HL-60 (cell line): ENCODE results near the gene SLC38A10.

ENCODE experiments used
- DNase-seq, 2 experiments: peaks; one replicate each; pipeline ENCODE4 v3.0.0-alpha.2; 2010 to 2020; ENCODE audit warnings: low read depth in 1 of 2, low spot score in 1 of 2
- H3K27ac ChIP-seq: fragments of 250-450 bp; sonication (Bioruptor Pico); replicated peaks from 2 replicates; pipeline ENCODE4 v1.5.1; 2020; ENCODE audit warnings: mild to moderate bottlenecking, moderate library complexity
- H3K27me3 ChIP-seq: fragments of 250-450 bp; sonication (Bioruptor Pico); 2 replicates; pipeline ENCODE4 v1.5.1; 2021; ENCODE audit warnings: mild to moderate bottlenecking, moderate library complexity; ENCODE audit not compliant: insufficient read depth, poor library complexity, severe bottlenecking
- H3K4me3 ChIP-seq: replicated peaks from 2 replicates; pipeline ENCODE4 v1.5.1; 2011; ENCODE audit warnings: mild to moderate bottlenecking, control low read depth, low read length; ENCODE audit not compliant: insufficient read depth
- CTCF ChIP-seq: IDR thresholded peaks from one replicate; pipeline ENCODE4 v1.5.1; 2011; ENCODE audit warnings: low read length, control low read depth, inconsistent platforms; ENCODE audit not compliant: insufficient read depth
- GABPA ChIP-seq: IDR thresholded peaks from 2 replicates; pipeline ENCODE4 v1.6.1; 2012; ENCODE audit warnings: low read depth
- POLR2AphosphoS5 ChIP-seq: IDR thresholded peaks from 2 replicates; pipeline ENCODE4 v1.6.1; 2012; ENCODE audit warnings: low read depth
- REST ChIP-seq: IDR thresholded peaks from 2 replicates; pipeline ENCODE4 v1.6.1; 2012; ENCODE audit warnings: low read depth; ENCODE audit not compliant: insufficient replicate concordance
- SPI1 ChIP-seq: IDR thresholded peaks from 2 replicates; pipeline ENCODE4 v1.6.1; 2012; ENCODE audit warnings: low read depth, mild to moderate bottlenecking, borderline replicate concordance

The SLC38A10 gene

GRCh38 chr17:81242421-81243332, 52.4 kb downstream of the SLC38A10 start:
- no peak overlapping the region for H3K27ac ChIP-seq
- TF ChIP-seq POLR2AphosphoS5 (peak; percentile 50; the same call in 1 of the 2 replicates), SPI1 (no peak), REST (peak; percentile 63)

GRCh38 chr17:81241648-81242420, 53.3 kb downstream of the SLC38A10 start:
- Histone ChIP-seq H3K4me3 (no peak overlapping the region), H3K27ac (no peak overlapping the region), H3K27me3 (no peaks in the 10 kb centered on the region)
- TF ChIP-seq CTCF: peak; percentile 87
- no peak for TF ChIP-seq GABPA
- peak; percentile 43 to 69 for DNase-seq

More at GRCh38 chr17:81242421-81243332, 52.4 kb downstream of the SLC38A10 start:
- no peak for DNase-seq
- Histone ChIP-seq H3K27me3 (no peaks in the 10 kb centered on the region), H3K4me3 (no peak overlapping the region)

- H3K27me3 ChIP-seq: no peaks in the 10 kb centered on the region
- no peak overlapping the region for H3K27ac ChIP-seq
- DNase-seq: no peak
- H3K4me3 ChIP-seq: no peak overlapping the region
- TF ChIP-seq REST: no peak
These were observed 53.9 kb downstream of the SLC38A10 start for GRCh38 chr17:81241203-81241602.

GRCh38 chr17:81240761-81241160, 54.3 kb downstream of the SLC38A10 start:
- no peak for TF ChIP-seq GABPA
- TF ChIP-seq POLR2AphosphoS5: no peak
- no peak for TF ChIP-seq SPI1
- no peak for TF ChIP-seq CTCF
- TF ChIP-seq REST: no peak
- no peaks in the 10 kb centered on the region for H3K27me3 ChIP-seq
- H3K27ac ChIP-seq: no peak overlapping the region
- no peak for DNase-seq
- no peak overlapping the region for H3K4me3 ChIP-seq
